IPS-18c (cell line): ENCODE data around the gene ZNF235.
"Not testable (repeated sequence)": the region's sequence is repeated elsewhere in the genome, so short reads cannot be mapped to it uniquely, and the experiment has no call there.

Experiments used
- H3K4me3 ChIP-seq: 2 replicates; pipeline ENCODE4 v1.7.0; 2013; ENCODE audit warnings: low read depth, mild to moderate bottlenecking, low read length, moderate library complexity; ENCODE audit not compliant: insufficient read depth
- H3K9me3 ChIP-seq: one replicate; pipeline ENCODE4 v1.6.1; 2013; ENCODE audit warnings: mild to moderate bottlenecking, low read length, moderate library complexity; ENCODE audit not compliant: control insufficient read depth, insufficient read depth

Gene ZNF235

DNA sequence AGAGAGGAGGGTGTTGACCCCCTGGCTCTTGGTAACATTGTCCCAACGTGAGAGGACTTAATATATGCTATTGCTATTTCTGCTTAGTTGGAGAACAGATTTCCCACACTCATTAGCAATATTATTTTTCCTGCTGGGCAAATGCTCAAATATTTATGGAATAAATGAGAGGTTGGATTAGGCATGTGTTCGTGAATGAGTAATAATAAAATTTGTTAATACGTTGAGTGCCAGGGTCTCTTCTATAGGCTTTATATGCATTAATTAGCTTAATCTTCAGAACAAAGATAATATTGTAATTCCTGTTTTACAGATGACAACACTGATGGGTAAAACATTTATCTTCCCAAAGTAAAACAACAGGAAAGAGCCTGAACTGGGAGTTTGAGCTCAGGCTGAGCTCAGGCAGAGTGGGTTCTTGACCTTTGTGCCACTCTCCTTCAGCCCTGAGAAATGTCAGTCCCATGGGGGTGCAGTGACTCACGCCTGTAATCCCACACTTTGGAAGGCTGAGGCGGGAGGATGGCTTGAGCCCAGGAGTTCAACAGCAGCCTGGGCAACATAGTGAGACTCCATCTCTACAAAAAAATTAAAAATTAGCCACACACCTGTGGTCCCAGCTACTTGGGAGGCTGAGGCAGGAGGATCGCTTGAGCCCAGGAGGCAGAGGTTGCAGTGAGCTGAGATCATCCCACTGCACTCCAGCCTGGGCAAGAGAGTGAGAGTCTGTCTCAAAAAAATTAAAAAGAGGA lies 44.0 kb downstream of the ZNF235 start:
- Histone ChIP-seq H3K4me3 (peak overlapping the region; percentile 71; the same call in 1 of the 2 replicates), H3K9me3 (peaks cover 2% of the 10 kb centered on the region)

DNA sequence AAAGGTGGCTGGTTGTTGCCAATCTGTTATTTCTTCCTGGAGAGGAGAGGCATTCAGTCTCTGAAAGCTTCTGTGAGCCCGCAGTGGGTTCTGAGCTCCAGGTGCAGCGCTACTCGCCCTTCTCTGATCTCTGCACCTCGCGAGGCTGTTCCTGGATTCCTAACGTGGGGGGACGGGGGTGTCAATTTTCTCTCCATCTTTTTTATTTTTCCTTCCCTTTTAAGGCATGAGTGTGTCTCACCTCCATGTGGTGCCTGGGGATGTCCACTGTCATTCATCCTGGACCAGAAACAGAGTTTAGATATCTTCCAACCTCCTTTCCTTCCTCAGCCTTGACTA lies 44.5 kb downstream of the ZNF235 start:
- Histone ChIP-seq H3K4me3 (peak overlapping the region; percentile 71), H3K9me3 (peaks cover 2% of the 10 kb centered on the region)

DNA sequence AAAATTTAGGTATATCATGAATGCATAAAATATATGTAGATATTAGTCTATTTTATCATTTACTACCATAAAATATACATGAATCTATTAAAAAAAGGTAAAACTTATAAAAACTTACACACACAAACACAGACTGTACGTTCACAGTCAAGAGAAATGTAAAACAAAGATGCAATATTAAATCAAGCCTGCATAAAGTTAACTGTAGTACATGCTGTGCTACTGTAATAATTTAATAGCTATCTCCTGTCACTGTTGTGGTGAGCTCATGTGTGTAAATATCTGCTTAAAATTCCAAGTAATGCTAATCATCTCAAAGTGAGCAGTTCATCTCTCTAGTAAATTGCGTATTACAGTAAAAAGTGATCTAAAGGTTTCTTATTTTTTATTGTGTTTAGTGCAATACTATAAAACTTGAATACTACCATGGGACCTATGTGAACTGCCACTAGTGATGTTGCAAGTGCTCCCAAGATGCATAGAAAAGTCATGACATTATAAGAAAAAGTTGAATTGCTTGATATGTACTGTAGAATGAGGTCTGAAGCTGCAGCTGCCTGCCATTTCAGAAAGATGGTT lies 45.9 kb downstream of the ZNF235 start:
- H3K4me3 ChIP-seq: no peak overlapping the region
- H3K9me3 ChIP-seq: peaks cover 2% of the 10 kb centered on the region

DNA sequence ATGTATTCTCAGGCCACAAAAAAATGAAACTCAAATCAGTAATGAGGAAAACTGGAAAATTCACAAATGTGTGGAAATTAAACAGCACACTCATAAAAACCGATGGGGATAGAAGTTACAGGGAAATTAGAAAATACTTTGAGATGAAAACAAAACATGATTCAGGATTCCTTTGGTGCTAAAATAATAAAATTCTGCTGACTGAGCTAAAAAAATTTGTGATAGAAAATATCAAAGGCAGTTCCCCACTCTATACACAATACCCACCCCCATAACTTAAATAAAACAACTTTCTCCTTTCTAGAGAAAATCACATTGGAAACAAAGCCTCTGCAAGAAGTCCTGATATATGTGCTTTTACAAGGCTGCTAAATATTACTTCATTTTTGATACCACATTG lies 46.7 kb downstream of the ZNF235 start:
- no peak overlapping the region for H3K4me3 ChIP-seq
- H3K9me3 ChIP-seq: peaks cover 2% of the 10 kb centered on the region

DNA sequence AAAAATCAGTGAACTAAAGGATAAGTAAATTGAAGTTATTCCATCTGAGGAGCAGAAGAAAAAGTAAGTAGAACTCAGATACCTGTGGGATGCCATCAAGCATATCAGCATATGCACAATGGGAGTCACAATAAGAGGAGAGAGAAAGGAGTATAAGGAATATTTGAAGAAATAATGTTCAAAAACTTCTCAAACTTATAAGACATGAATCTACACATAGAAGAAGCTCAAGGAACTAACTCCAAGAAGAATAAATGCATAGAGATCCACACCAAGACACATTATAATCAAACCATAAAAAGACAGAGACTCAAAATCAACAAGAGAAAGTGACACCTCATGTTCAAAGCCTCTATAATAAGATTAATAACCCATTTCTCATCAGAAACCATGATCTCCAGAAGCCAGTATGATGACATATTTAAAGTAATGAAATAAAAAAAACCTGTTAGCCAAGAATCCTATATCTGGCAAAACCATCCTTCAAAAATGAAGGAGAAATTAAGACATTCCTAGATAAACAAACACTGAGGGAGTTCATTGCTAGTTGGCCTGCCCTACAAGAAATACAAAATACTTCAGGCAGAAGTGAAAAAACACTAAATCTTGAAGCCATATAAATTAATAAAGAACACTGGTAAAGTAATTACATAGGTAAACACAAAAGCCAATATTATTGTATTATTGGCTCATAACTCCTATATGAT lies 49.0 kb downstream of the ZNF235 start:
- Histone ChIP-seq H3K9me3 (peaks cover 2% of the 10 kb centered on the region), H3K4me3 (no peak overlapping the region)

DNA sequence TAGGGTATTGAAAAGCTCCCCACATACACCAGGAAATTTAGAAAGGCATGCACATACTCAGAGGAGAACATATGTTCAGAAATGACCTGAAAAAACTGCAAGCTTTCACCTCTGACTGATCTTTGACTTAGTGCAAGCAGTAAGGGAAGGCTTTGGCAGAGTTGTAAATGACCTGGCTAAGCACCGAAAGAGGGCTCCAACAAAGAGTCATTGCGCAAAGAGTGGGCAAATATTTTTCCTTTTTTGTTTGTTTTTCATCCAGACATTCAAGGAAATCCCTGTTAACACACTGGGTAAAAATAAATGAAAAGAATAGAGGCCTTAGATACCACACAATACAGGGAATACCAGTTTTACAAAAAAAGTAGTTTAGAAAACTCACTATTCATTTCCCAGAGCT lies 50.3 kb downstream of the ZNF235 start:
- no peaks in the 10 kb centered on the region for H3K9me3 ChIP-seq

DNA sequence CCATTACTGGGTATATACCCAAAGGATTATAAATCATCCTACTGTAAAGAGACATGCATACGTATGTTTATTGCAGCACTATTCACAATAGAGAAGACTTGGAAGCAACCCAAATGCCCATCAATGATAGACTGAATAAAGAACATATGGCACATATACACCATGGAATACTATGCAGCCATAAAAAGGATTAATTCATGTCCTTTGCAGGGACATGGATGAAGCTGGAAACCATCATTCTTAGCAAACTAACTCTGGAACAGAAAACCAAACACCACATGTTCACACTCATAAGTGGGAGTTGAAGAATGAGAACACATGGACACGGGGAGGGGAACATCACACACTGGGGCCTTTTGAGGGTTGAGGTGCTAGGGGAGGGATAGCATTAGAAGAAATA lies 51.4 kb downstream of the ZNF235 start:
- H3K9me3 ChIP-seq, H3K4me3 ChIP-seq: not testable (repeated sequence)

More for the DNA sequence above, 50.3 kb downstream of the ZNF235 start:
- H3K4me3 ChIP-seq: no peak overlapping the region

DNA sequence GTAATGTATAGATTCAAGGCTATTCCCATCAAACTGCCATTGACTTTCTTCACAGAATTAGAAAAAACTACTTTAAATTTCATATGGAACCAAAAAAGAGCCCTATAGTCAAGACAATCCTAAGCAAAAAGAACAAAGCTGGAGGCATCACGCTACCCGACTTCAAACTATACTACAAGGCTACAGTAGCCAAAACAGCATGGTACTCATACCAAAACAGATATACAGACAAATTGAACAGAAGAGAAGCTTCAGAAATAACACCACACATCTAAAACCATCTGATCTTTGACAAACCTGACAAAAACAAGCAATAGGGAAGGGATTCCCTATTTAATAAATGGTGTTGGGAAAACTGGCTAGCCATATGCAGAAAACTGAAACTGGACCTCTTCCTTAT lies 52.5 kb downstream of the ZNF235 start:
- H3K9me3 ChIP-seq, H3K4me3 ChIP-seq: not testable (repeated sequence)

DNA sequence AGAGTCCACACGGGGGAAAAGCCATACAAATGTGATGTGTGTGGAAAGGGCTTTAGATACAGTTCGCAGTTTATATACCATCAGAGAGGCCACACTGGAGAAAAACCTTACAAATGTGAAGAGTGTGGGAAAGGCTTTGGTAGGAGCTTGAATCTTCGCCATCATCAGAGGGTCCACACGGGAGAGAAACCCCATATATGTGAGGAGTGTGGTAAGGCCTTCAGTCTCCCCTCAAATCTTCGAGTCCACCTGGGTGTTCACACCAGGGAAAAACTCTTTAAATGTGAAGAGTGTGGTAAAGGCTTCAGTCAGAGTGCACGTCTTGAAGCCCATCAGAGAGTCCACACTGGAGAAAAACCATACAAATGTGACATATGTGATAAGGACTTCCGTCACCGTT lies 68.4 kb downstream of the ZNF235 start:
- Histone ChIP-seq H3K9me3 (no peaks in the 10 kb centered on the region), H3K4me3 (no peak overlapping the region)
